Epithelial cell of proximal tubule (primary cell): ENCODE results near the gene ZNF302. TPM values are rescaled to one million over a fixed set of nuclear protein-coding genes. Genes with fewer than 3 reads are reported as not detected.
"Not testable (repeated sequence)": the region's sequence is repeated elsewhere in the genome, so short reads cannot be mapped to it uniquely, and the experiment has no call there.

Source experiments
- DNase-seq: peaks from one replicate; pipeline ENCODE4 v3.0.0-alpha.2; 2011; ENCODE audit warnings: low read depth
- H3K4me3 ChIP-seq: 2 replicates; pipeline ENCODE4 v1.5.1; 2011; ENCODE audit warnings: low read depth, mild to moderate bottlenecking, low read length
- CTCF ChIP-seq: conservative IDR thresholded peaks from 2 replicates; pipeline ENCODE4 v1.5.1; 2012; ENCODE audit warnings: low read depth, mild to moderate bottlenecking, low read length
- total RNA-seq: library from RNA; depleted of rRNA; stranded (reverse); fragments of >200 nt; gene quantifications from 2 replicates; pipeline ENCODE4 v1.2.3, GENCODE V29; 2015

The ZNF302 gene
- total RNA-seq, 1 donor from 2014 or later = 10.5 TPM

GRCh38 chr19:34673590-34673989, 3.9 kb upstream of the ZNF302 start:
- DNase-seq = no peak
- H3K4me3 ChIP-seq = no peak overlapping the region
- TF ChIP-seq CTCF = no peak

- DNase-seq = no peak
- no peak overlapping the region for H3K4me3 ChIP-seq
- TF ChIP-seq CTCF = no peak
Observed at GRCh38 chr19:34675250-34675649, 2.2 kb upstream of the ZNF302 start.

- TF ChIP-seq CTCF = no peak
- DNase-seq = no peak
- H3K4me3 ChIP-seq = no peak overlapping the region
Observed at GRCh38 chr19:34675919-34676318, 1.6 kb upstream of the ZNF302 start.

- peak; percentile 44 for DNase-seq
- TF ChIP-seq CTCF = no peak
- H3K4me3 ChIP-seq = peak within 1 kb of the TSS; percentile 74
Observed at GRCh38 chr19:34676697-34677385, 637 bp upstream of the ZNF302 start, which contains the start of gene SCGB2B2. SCGB2B2 (minus strand) TSS chr19:34677159; CDS start chr19:34594563, 82,596 bp downstream.

GRCh38 chr19:34678085-34678412, 571 bp downstream of the ZNF302 start:
- H3K4me3 ChIP-seq = peak overlapping the region; percentile 74
- no peak for DNase-seq
- no peak for TF ChIP-seq CTCF

GRCh38 chr19:34678421-34678820, 943 bp downstream of the ZNF302 start:
- peak overlapping the region; percentile 74 for H3K4me3 ChIP-seq
- DNase-seq = no peak
- TF ChIP-seq CTCF = no peak

- no peak for DNase-seq
- H3K4me3 ChIP-seq = no peak overlapping the region
- no peak for TF ChIP-seq CTCF
Observed at GRCh38 chr19:34681478-34681877, 4.0 kb downstream of the ZNF302 start.

- not testable (repeated sequence) for DNase-seq, H3K4me3 ChIP-seq
Observed at GRCh38 chr19:34685266-34685665, 7.8 kb downstream of the ZNF302 start.
